K562 (cell line): ENCODE data around the gene SLC4A9. TPM values are rescaled to one million over a fixed set of nuclear protein-coding genes. Genes with fewer than 3 reads are reported as not detected.
A peak's percentile ranks its signal among the peaks of the same experiment; 100 is the strongest.

Experiments used
- ARID4B ChIP-seq: sonication (generic); formaldehyde crosslinking; IDR thresholded peaks from 2 replicates; pipeline ENCODE4 v1.8.0; 2022; ENCODE audit warnings: mild to moderate bottlenecking, missing genetic modification reagents
- CSDE1 ChIP-seq, 2 experiments: fragments of 450-650 bp; IDR thresholded peaks; 2 replicates each; pipeline ENCODE4 v1.6.1; 2016; ENCODE audit warnings: mild to moderate bottlenecking in 1 of 2
- EGR1 ChIP-seq: fragments of 450-650 bp; conservative IDR thresholded peaks from 2 replicates; pipeline ENCODE4 v1.6.1; 2017; ENCODE audit warnings: mild to moderate bottlenecking
- FOXA3 ChIP-seq, 2 experiments: fragments of 450-650 bp in 1 of 2; sonication (generic) in 1 of 2; formaldehyde crosslinking; IDR thresholded peaks in 1 of 2; conservative IDR thresholded peaks in 1 of 2; 2 replicates each; pipeline versions ENCODE4 v1.4.0 to v1.8.0; 2020 to 2022; ENCODE audit warnings: mild to moderate bottlenecking in 2 of 2, missing genetic modification reagents in 1 of 2
- FOXP1 ChIP-seq: sonication (generic); formaldehyde crosslinking; IDR thresholded peaks from 2 replicates; pipeline ENCODE4 v1.8.0; 2022; ENCODE audit warnings: mild to moderate bottlenecking, missing genetic modification reagents
- L3MBTL2 ChIP-seq: fragments of 450-650 bp; IDR thresholded peaks from 2 replicates; pipeline ENCODE4 v1.6.1; 2016; ENCODE audit warnings: mild to moderate bottlenecking, moderate library complexity
- MAZ ChIP-seq, 2 experiments: fragments of 450-650 bp in 1 of 2; sonication (generic) in 1 of 2; formaldehyde crosslinking; IDR thresholded peaks in 1 of 2; conservative IDR thresholded peaks in 1 of 2; 2 replicates each; pipeline versions ENCODE4 v1.4.0 to v1.5.0; 2020; ENCODE audit warnings: mild to moderate bottlenecking in 1 of 2, missing genetic modification reagents in 1 of 2
- MLLT1 ChIP-seq, 2 experiments: fragments of 450-650 bp; IDR thresholded peaks; 2 replicates each; pipeline ENCODE4 v1.6.1; 2016
- NFATC3 ChIP-seq: fragments of 450-650 bp; IDR thresholded peaks from 2 replicates; pipeline ENCODE4 v1.6.1; 2017; ENCODE audit warnings: mild to moderate bottlenecking
- POLR2AphosphoS5 ChIP-seq: IDR thresholded peaks from 2 replicates; pipeline ENCODE4 v1.6.1; 2011; ENCODE audit warnings: mild to moderate bottlenecking, low read depth, low read length, moderate library complexity; ENCODE audit not compliant: control insufficient read depth, insufficient read depth
- POLR2B ChIP-seq: fragments of 450-650 bp; IDR thresholded peaks from 2 replicates; pipeline ENCODE4 v1.6.1; 2018; ENCODE audit warnings: low read depth; ENCODE audit not compliant: partially characterized antibody
- PRMT5 ChIP-seq: sonication (generic); formaldehyde crosslinking; IDR thresholded peaks from 2 replicates; pipeline ENCODE4 v1.5.0; 2020; ENCODE audit warnings: missing genetic modification reagents
- SRF ChIP-seq, 2 experiments: fragments of 250-450, 450-650 bp in 1 of 2; sonication (Bioruptor Pico) in 1 of 2; sonication (generic) in 1 of 2; formaldehyde crosslinking; IDR thresholded peaks; 2 replicates each; pipeline versions ENCODE4 v1.5.0 to v1.5.1; 2020 to 2022; ENCODE audit warnings: mild to moderate bottlenecking in 1 of 2, missing genetic modification reagents in 1 of 2
- SRSF9 ChIP-seq: fragments of 200-400 bp; formaldehyde crosslinking; IDR thresholded peaks from 2 replicates; pipeline ENCODE4 v1.6.1; 2017; ENCODE audit warnings: low read depth, low read length, borderline replicate concordance
- STAG1 ChIP-seq: sonication (generic); formaldehyde crosslinking; IDR thresholded peaks from 2 replicates; pipeline ENCODE4 v1.5.0; 2020; ENCODE audit warnings: missing genetic modification reagents, borderline replicate concordance
- ZBTB1 ChIP-seq: sonication (generic); formaldehyde crosslinking; IDR thresholded peaks from 2 replicates; pipeline ENCODE4 v1.8.1; 2023; ENCODE audit warnings: missing genetic modification reagents, low read depth, mild to moderate bottlenecking, borderline replicate concordance
- ZNF143 ChIP-seq: sonication (generic); formaldehyde crosslinking; IDR thresholded peaks from 2 replicates; pipeline ENCODE4 v1.9.0; 2022; ENCODE audit warnings: mild to moderate bottlenecking, missing genetic modification reagents
- ZZZ3 ChIP-seq: fragments of 450-650 bp; IDR thresholded peaks from 2 replicates; pipeline ENCODE4 v1.6.1; 2016; ENCODE audit warnings: antibody characterized with exemption, mild to moderate bottlenecking, moderate library complexity
- polyA plus RNA-seq, 8 experiments: library from polyadenylated mRNA; depleted of rRNA in 4 of 8; stranded (reverse) in 5 of 8; unstranded in 3 of 8; fragments of >200 nt; fragmentation: Nextera tagmentation in 2 of 8; fragmentation: Illumina TruSeq in 1 of 8; extraction: Ambion mirVana in 2 of 8; extraction: Trizol in 1 of 8; gene quantifications; 2 replicates each; pipeline versions ENCODE4 v1.2.1 to v1.2.3, GENCODE V29; 2011 to 2014; ENCODE audit warnings: inconsistent platforms in 1 of 8, missing spikeins in 1 of 8
- total RNA-seq, 7 experiments: library from RNA; depleted of rRNA in 6 of 7; stranded (reverse); fragments of >200 nt in 6 of 7; fragmentation: Illumina TruSeq in 2 of 7; extraction: Trizol in 2 of 7; gene quantifications; 2 replicates each; pipeline versions ENCODE4 v1.2.1 to v1.2.3, GENCODE V29; 2011 to 2021; ENCODE audit warnings: low replicate concordance in 1 of 7

Gene SLC4A9
- total and polyA plus RNA-seq, 9 of the 15 experiments (the other 6 are each of a cell fraction or from before 2014, with no cell fraction given): 0.05 to 0.13 TPM; not detected in 7

DNA sequence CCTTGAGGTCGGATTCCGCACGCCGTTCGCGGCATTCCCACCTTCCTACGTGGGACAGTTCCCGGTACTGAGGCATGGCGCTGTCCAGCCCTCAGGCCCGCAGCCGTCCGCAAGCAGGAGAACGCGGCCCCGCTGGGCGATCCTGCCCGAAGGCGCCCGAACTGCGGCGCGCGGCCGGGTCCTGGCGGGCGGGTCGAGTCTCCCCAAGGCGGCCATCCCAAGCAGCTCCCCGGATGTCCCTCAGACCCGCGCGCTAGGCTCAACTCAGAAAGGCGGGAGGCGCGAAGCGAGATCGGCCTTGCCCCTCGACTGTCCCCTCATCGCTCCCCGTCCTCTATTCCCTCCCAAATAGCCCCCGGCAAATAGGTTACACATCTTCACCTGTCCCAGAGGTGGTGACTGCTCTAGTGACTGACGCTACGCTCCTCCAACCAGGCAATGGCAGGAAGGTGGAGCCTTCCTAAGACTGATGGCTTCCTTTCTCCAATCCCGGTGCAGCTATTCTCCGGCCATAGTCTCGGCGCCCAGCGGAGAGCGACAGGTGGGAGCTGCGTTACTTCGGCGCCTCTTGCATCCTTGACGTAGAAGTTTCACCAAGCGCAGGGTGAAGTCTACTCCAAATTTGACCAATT, 40.9 kb downstream of the SLC4A9 start (continued):
- no peak for TF ChIP-seq SRSF9
- TF ChIP-seq POLR2B: peak; percentile 77
- TF ChIP-seq SRF (CRISPR knock-in tag; IDR thresholded peaks at IDR 0.05): peak in 1 of 2 experiments; percentile 55; a peak in 2 of 4 replicates
- peak; percentile 68 for TF ChIP-seq POLR2AphosphoS5
- TF ChIP-seq NFATC3: no peak
- TF ChIP-seq ZZZ3: 0 out of 2 replicates have a peak, but pooled peaks have one; percentile 51
- 0 out of 2 replicates have a peak, but pooled peaks have one; percentile 20 for TF ChIP-seq STAG1
- TF ChIP-seq ARID4B (CRISPR knock-in tag): peak; percentile 98
- TF ChIP-seq FOXP1 (CRISPR knock-in tag): peak; percentile 92; the same call in 1 of the 2 replicates
- TF ChIP-seq FOXA3 (CRISPR knock-in tag; conservative IDR thresholded peaks at IDR 0.05 in 1 of 2, IDR thresholded peaks at IDR 0.05 in 1 of 2): peak in 1 of 2 experiments; percentile 91; a peak in 2 of 4 replicates
- no peak for TF ChIP-seq CSDE1 (IDR thresholded peaks at IDR 0.05)
- TF ChIP-seq ZBTB1: peak; percentile 67; the same call in 1 of the 2 replicates
- 0 out of 4 replicates have a peak, but pooled peaks of 1 of the 2 experiments have one; percentile 42 for TF ChIP-seq MLLT1 (IDR thresholded peaks at IDR 0.05)
- TF ChIP-seq EGR1: peak; percentile 22; the same call in 1 of the 2 replicates
- TF ChIP-seq MAZ (CRISPR knock-in tag; conservative IDR thresholded peaks at IDR 0.05 in 1 of 2, IDR thresholded peaks at IDR 0.05 in 1 of 2): peak; percentile 56 to 76
- TF ChIP-seq ZNF143 (CRISPR knock-in tag): peak; percentile 66
- peak; percentile 97 for TF ChIP-seq PRMT5 (CRISPR knock-in tag)
- peak; percentile 68 for TF ChIP-seq L3MBTL2
